DND-41 (cell line): ENCODE results near the gene BICC1.

Experiments used
- CTCF ChIP-seq: IDR thresholded peaks from 2 replicates; pipeline ENCODE4 v1.5.1; 2012; ENCODE audit warnings: borderline replicate concordance, low read length, moderate library complexity, mild to moderate bottlenecking; ENCODE audit not compliant: poor library complexity, severe bottlenecking; ENCODE audit errors: extremely low read depth
- EZH2 ChIP-seq: IDR thresholded peaks from 3 replicates; pipeline ENCODE4 v1.6.1; 2012; ENCODE audit warnings: borderline replicate concordance, low read depth, mild to moderate bottlenecking, moderate library complexity, low read length, inconsistent platforms; ENCODE audit not compliant: severe bottlenecking

GRCh38 chr10:58723186-58723585, 210.5 kb downstream of the BICC1 start:
- TF ChIP-seq CTCF (no peak), EZH2 (no peak)
